GM21529 (cell line): ENCODE data around the gene CCBE1.

Experiments
- ATAC-seq: cut with Tn5 transposase; IDR thresholded peaks from one replicate; pipeline ENCODE4 v1.9.1; 2021; ENCODE audit not compliant: unreplicated experiment

Gene CCBE1

DNA sequence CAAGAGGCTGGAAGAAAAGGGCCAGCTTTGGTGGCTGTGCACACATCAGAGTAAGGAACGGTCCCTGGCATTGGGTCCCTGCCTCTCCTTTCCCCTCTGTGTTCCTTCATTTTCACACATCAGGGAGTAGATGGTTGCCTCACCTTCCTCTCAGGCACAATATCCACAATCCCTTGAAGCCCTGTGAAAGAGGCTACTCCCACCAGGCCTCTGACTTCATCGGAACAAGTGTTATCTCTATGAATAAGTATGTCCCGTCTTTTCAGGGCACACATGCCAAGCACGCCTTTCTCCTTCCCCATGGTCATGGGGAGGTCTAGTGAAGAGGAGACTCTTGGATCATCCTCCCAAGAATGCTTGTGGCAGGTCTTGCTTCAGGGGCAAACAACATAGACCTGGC is 277.0 kb downstream of the CCBE1 start:
- ATAC-seq: no peak

DNA sequence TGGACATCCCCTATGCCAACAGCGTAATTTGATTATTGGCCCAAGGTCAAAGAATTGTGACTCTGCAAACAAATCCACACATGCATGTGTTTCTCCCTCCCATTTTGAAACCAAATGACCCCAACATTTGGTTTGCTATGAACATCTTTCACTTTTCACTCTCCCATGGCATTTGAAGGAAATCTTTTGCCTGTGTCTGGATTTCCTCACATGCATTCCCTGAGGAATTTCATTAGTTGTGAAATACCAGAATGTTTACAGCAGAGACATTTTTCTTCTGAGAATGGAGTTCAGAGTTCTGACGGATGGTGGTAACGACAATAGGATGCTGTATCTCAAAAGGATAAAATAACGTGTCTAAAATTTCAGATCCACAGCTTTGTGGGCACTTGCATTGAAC is 277.8 kb downstream of the CCBE1 start:
- no peak for ATAC-seq

DNA sequence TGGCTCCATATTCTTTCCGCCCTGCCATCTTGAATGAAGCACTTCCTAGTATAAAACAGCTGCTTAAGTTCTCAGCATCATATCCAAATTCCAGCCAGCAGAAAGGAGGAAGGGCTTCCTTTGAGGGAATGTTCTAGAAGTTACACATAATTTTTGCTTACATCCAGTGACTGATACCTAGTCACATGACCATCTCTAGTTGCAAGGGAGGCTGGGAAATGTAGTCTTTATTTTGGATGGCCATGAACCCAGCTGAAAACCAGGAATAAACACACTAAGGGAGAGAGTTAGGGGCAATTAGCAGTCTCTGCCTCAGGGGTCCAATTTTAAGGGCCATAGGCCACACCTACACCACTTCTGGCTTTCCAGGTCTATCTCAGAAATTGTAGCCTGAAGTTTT is 280.4 kb downstream of the CCBE1 start:
- ATAC-seq: no peak

DNA sequence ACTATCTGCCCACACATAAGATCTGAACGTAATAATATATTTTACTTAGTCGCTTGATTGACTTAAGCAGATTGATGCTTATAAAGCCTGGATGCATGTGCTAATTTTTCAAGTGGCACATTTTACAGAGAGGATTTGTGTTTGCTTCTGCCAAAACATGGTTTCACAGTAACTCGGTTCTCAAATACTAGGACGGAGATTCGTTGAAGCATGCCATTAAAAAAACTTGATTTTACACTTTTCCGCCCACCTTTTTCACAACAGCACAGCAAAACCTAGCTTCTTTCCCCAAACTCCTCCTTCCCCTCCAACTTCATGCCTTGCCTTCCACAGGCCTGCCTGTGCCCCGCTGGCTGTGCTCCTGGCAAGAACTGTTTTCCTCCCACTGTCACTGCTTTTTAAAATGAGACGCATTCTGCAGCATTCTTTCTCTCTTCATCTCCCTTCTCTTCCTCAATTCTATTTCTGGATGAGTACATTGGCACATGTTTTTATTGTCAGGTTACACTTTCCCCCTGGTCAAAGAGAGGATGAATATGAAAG is 283.0 kb downstream of the CCBE1 start:
- no peak for ATAC-seq

DNA sequence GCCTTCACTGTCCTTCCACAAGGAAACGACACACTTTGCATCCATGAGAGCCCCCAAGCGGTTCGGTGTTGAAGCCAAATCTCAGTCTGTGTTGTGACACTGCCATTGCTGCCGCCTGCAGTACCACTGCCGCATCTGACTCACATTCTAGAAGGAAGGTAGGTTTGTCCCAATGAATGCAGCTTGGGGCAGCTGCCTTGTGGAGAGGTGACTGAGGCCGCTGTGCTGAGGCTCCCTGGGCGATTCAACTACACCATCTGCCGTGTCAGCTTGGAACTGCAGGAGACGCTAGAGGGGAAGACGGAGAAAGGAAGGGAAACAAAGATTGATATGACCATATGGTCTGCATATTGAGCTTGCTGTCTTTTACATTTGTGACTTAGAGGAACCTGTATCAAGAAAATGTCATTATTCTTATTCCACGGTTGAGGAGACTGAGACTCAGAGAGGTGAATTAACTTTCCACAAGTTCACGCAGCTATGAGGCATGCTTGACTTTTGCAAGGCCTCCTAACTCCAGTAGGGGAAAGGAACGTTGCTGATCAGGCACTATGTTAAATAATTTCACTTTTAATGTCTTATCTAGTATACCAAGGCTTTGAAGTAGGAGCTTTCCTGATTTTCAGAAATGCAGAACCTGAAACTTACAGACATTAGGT is 294.7 kb downstream of the CCBE1 start:
- ATAC-seq: peak; percentile 98

DNA sequence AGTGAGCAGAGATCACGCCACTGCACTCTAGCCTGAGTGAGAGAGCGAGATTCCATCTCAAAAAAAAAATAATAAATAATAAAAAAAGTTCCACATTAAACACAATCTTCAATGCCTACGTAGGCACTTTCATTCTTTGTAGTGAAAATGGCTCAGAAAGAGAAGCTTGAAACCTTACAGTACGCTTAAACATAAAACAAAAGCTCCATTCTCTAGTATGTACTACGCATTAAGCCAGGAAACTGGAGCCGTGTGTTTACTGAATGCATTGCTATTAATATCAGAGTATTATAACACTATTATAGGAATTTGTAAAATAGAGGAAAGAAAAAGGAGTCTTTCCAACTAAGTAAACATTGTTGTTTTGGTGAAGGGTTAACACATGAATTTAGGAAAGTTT is 296.8 kb downstream of the CCBE1 start:
- no peak for ATAC-seq

DNA sequence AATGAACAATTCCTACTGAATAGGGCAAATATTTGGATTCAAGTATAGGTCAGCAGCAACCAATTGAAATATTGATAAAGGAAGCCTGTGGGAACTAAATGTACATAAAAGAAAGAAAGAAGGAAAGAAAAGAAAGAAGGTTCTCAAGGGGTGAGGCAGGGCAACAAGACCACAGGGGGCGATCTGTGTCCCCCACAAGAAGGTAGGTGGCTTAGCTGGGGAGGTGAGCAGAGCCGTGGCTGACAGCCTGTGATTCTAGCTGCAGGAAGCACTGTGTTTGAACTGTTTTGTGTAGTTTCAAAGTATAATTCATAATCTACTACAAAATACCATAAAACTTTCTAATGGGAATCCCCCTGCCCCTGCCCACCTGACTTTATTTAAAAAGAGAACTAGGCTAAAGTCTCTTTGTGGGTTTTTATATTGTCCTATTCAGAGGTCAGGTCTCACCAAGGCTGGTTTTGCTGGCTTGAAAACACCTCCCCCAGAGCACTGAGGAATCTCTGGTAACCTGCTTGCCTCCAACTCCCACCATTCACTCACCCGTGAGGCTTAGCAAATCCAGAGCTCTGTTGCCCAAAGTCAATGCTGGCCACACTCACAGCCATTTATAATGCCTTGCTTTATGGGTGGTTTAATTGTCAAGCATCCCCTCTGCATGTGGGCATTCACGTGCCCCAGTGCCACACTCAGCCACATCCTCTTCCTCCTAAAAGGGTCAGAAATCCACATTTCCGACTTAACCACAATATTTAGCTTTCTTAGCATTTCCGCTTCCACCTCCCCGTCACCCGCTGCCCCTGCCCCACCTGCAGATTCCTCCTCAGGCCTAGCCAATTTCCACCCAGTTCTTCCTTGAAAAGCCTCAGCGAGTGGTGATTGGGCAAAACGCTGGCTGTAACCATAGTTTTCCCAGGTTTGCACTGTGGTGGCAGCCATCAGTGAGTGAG is 301.7 kb downstream of the CCBE1 start:
- ATAC-seq: no peak

DNA sequence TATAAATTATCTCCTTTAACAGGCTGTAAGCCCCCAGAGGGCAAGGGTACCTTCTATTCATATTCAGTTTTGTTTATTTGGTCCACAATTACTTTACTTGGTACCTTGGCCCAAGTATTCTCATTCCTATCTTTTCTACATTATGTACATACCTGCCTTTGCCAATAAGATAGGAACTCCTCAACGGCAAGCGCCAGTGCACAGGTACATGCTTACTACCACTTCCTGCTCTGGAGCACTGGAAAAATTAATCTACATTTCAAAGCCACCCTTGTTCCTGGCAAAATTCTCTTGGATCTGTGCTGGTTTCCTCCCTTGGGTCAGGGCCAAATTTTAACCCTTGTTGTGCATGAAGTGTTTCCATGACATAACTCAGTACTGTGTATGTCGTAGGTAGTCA is 303.8 kb downstream of the CCBE1 start:
- ATAC-seq: no peak

DNA sequence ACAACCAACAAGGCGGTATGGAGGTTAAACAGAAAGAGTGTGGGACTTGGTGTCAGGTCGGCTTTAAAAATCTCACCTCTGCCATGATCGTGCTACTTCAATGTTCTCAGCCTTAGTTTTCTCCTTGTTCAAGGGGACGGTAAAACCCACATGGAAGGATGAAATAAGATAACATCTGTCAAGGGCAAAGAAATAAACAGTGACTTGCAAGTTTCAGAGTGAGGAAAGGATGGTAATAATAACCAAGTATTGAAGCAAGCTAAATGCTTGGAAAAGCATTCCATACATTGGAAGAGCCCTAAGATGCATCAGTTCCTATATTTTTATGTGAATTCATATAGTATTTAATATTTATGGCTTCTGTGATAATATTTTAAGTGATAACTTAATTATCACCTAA is 308.4 kb downstream of the CCBE1 start:
- no peak for ATAC-seq

DNA sequence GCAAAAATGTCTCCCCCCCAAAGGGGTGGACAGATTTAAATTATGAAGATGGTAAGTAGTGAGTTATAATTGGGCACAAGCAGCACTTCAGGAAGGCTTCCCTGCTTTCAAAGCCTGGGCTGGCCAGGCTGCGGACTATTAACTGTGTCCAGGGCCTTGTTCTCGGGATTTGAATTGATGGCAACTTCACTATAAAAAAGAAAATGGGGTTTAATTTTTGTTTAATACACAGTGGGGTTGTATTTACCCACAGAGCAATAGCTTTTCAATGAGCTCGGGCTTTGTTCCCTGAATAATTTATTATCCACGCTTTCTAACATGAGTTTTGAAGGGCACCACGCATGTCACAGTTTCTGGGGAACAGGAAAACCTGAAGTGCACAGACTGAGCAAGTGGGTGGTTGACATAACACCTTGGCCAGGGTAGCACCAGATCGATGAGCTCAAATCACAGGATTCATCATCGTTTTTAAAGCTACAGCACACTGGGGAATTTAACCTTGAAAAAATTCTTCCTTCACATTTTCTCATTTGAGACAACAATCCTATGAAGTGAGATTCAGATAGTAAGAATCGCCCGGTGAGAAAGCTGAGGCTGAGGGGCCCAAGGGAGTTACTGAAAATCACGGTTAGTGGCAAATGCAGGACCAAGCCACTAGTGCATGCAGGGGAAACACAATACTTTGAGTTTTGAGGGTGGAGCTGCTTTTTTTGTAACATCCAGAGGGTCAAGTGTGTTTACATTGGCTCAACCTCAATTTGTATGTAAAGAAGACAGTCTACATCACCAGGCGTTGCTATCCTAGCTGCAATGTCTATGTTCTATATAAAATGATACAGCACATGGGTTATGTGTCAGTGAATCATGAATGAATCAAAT is 309.3 kb downstream of the CCBE1 start:
- no peak for ATAC-seq

DNA sequence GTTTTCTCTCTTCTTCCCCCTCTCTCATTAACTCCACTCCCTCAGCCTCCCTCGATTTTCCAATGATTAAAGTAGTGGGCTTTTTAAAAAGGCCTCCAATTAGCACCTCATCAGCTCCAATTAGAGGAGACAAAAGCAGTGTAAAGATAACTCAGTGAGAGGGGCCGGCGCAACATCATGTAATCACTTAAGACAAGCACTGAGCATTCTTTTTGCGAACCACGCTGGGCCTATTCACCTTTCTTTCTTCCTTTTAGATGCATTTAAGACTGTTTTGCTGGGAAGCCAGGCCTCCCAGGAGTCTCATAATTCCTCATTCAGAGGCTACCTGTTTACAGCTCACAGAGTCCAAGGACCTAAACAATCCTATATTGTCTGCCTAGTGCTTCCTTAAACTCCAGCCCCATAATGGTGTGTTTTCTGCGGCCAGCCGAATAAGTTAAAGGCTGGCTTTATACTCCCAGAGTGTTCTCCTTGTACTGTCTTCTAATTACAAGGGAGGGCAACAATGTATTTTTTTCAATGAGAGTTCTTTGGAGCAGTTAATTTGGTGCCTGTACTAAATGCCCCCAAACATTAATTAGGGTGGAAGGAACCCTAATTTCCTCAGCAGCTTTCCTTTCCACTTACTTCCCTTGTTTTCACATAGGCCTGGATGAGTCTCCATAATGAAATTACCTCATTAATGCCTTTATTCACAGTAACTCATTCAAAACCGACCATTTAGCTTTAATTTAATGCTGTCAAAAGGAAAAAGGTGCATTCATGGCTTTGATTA is 310.1 kb downstream of the CCBE1 start:
- no peak for ATAC-seq

DNA sequence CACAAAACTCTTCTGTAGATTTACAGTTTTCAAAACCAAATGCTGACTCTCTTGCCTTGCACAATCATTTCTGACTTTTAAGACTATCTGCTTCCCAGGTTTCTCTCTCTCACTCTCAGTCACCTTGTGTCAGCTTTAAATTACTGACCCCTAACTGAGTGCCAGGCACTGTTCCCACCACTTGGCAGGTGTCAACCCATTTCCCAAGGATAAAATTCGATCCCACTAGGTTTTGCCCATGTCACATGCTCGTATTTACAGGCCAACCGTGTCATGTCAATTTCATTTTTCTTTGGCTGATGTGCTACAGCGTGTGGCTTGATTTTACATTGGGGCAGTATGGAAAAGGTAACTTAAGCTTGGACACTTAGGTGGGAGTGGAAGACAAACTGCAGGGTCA is 312.0 kb downstream of the CCBE1 start:
- no peak for ATAC-seq

DNA sequence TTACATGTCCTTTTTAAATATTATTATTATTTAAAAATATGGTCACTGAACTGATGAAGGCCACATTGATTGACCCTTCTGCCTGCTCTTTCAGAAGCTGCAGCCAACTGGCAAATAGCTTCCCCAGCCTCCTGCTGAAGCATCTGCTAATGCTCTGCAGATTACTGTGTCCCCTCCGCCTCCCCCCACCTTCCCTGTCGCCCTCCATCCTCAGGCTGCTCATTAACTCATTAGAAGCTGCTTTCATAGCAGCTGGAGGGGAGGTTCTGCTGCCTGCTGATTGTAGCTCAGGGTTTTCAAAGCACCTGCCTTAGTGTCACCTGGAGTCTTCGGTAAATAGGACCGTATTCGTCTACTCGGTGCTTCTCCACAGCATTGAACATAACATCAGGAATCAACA is 313.4 kb downstream of the CCBE1 start:
- no peak for ATAC-seq

DNA sequence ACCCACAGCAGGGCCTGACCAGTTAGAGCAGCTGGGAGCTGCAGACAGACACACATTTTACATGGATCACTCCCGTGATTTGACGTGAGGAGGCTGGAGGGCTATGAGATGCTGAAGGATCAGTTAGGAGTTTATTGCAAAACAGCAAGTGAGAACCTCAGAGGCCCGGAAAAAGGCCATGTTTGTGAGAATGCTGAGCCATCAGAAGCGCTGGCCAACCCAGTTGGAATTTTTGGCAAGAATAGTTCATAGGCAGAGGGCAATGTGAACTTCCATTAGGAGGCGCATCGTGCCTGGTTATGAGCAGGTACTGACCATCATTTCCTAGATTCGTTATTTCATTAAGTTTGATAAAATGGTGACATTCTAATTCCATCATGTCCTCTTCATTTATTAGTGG is 314.8 kb downstream of the CCBE1 start:
- no peak for ATAC-seq

DNA sequence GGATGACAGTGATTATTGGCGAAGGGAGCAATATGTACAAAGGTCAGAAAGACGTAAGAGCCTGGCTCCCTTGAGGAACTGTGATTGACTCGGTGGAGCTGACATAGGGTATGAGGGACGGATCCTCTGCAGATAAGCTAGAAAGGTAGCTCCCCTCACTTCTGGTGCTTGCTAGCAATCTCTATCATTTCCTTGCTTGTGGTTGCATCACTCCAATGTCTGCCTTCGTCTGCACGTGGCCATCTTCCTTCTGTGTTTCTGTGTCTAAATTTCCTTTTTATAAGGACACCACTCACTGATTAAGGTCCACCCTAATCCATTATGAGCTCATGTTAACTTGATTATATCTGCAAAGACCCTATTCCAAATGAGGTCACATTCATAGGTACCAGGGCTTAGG is 315.3 kb downstream of the CCBE1 start:
- no peak for ATAC-seq
